Activated T-cell treated with anti-CD3 and anti-CD28 coated beads, Interleukin-2, amount 50 U/mL, for 1 hour (primary cell): Measurements from ENCODE around the gene IGFBP1.
"Not testable (repeated sequence)": the region's sequence is repeated elsewhere in the genome, so short reads cannot be mapped to it uniquely, and the experiment has no call there.

ENCODE experiments used
- DNase-seq: peaks from one replicate; pipeline ENCODE4 v3.0.0-alpha.2; 2020

The IGFBP1 gene

GRCh38 chr7:45888185-45888992 lies at the start of gene IGFBP1:
Gene IGFBP1 (plus strand): TSS chr7:45888488. CDS start chr7:45888653, 165 bp downstream.
- no peak for DNase-seq

- not testable (repeated sequence) for DNase-seq
Measured at GRCh38 chr7:45838852-45839251, 49.4 kb upstream of the IGFBP1 start.

GRCh38 chr7:45841926-45842717 lies 46.2 kb upstream of the IGFBP1 start:
- not testable (repeated sequence) for DNase-seq

GRCh38 chr7:45846536-45846935 lies 41.8 kb upstream of the IGFBP1 start:
- not testable (repeated sequence) for DNase-seq

GRCh38 chr7:45848734-45849133 lies 39.6 kb upstream of the IGFBP1 start:
- not testable (repeated sequence) for DNase-seq

GRCh38 chr7:45852984-45853383 lies 35.3 kb upstream of the IGFBP1 start:
- not testable (repeated sequence) for DNase-seq

GRCh38 chr7:45853491-45853890 lies 34.8 kb upstream of the IGFBP1 start:
- not testable (repeated sequence) for DNase-seq

GRCh38 chr7:45855680-45856079 lies 32.6 kb upstream of the IGFBP1 start:
- not testable (repeated sequence) for DNase-seq

GRCh38 chr7:45856888-45857287 lies 31.4 kb upstream of the IGFBP1 start:
- not testable (repeated sequence) for DNase-seq

- no peak for DNase-seq
Measured at GRCh38 chr7:45863715-45864114, 24.6 kb upstream of the IGFBP1 start.

- no peak for DNase-seq
Measured at GRCh38 chr7:45865594-45866410, 22.5 kb upstream of the IGFBP1 start.

GRCh38 chr7:45867471-45867870 lies 20.8 kb upstream of the IGFBP1 start:
- no peak for DNase-seq

- no peak for DNase-seq
Measured at GRCh38 chr7:45869426-45869825, 18.9 kb upstream of the IGFBP1 start.

- DNase-seq = no peak
Measured at GRCh38 chr7:45872116-45873034, 15.9 kb upstream of the IGFBP1 start.

- no peak for DNase-seq
Measured at GRCh38 chr7:45873035-45873354, 15.3 kb upstream of the IGFBP1 start, which contains the start of gene CCDC201. Gene CCDC201 (minus strand): TSS chr7:45873082. CDS start chr7:45873007, 75 bp downstream.

GRCh38 chr7:45873355-45873754 lies 14.9 kb upstream of the IGFBP1 start:
- DNase-seq = no peak

GRCh38 chr7:45874408-45875131 lies 13.7 kb upstream of the IGFBP1 start:
- DNase-seq = no peak

GRCh38 chr7:45876519-45876918 lies 11.8 kb upstream of the IGFBP1 start:
- no peak for DNase-seq

GRCh38 chr7:45878457-45879144 lies 9.7 kb upstream of the IGFBP1 start:
- no peak for DNase-seq

GRCh38 chr7:45880433-45880860 lies 7.8 kb upstream of the IGFBP1 start:
- no peak for DNase-seq
